Measurements from ENCODE around the gene ZNF343.
"Not testable (repeated sequence)": the region's sequence is repeated elsewhere in the genome, so short reads cannot be mapped to it uniquely, and the experiment has no call there.

- not testable (repeated sequence) for TF ChIP-seq CTCF (conservative IDR thresholded peaks at IDR 0.05 in 1 of 2, IDR thresholded peaks at IDR 0.05 in 1 of 2; ENCODE audit: extremely low read depth in 1 of 2, insufficient read depth in 1 of 2, low read depth in 1 of 2, low read length in 2 of 2); EZH2 (IDR thresholded peaks at IDR 0.05; ENCODE audit: borderline replicate concordance, low read length)
Measured at GRCh38 chr20:2504803-2505202, 3.9 kb downstream of the ZNF343 start.

Data from mammary epithelial cell (primary cell).